Measurements from ENCODE around the gene IPO9. TPM values are rescaled to one million over a fixed set of nuclear protein-coding genes. Genes with fewer than 3 reads are reported as not detected.

Gene IPO9
- total RNA-seq (2014; rRNA removed; shearing (Covaris generic)), result 19.5 and 25.9 TPM in 2 replicates

- H3K36me3 ChIP-seq, result peaks cover 12% of the 10 kb centered on the region
- H3K4me3 ChIP-seq, result peak within 1 kb of the TSS; percentile 95
- H3K9me3 ChIP-seq (replicated peaks), result no peaks in the 10 kb centered on the region
- peak within 1 kb of the TSS; percentile 86 for H3K27ac ChIP-seq
- peaks cover 18% of the 10 kb centered on the region for H3K4me1 ChIP-seq (replicated peaks)
- H3K27me3 ChIP-seq (replicated peaks), result no peaks in the 10 kb centered on the region
- peak; percentile 91 to 94 for DNase-seq (ENCODE audit: low read depth in 1 of 2, low spot score in 2 of 2)
Observed at GRCh38 chr1:201828820-201829774, at the start of gene IPO9. Gene IPO9, plus strand, starts transcription at chr1:201829157. Its CDS starts 53 bp downstream, at chr1:201829210.

GRCh38 chr1:201779351-201779880 is 49.5 kb upstream of the IPO9 start:
- Histone ChIP-seq H3K9me3 (replicated peaks) (no peaks in the 10 kb centered on the region), H3K4me3 (no peak overlapping the region), H3K4me1 (replicated peaks) (peaks cover 21% of the 10 kb centered on the region), H3K27ac (no peak overlapping the region), H3K27me3 (replicated peaks) (no peaks in the 10 kb centered on the region), H3K36me3 (peaks cover 31% of the 10 kb centered on the region)
- no peak for DNase-seq (ENCODE audit: low read depth in 1 of 2, low spot score in 2 of 2)

- Histone ChIP-seq H3K4me1 (replicated peaks) (peaks cover 10% of the 10 kb centered on the region), H3K9me3 (replicated peaks) (no peaks in the 10 kb centered on the region), H3K4me3 (no peak overlapping the region), H3K36me3 (peaks cover 34% of the 10 kb centered on the region), H3K27me3 (replicated peaks) (no peaks in the 10 kb centered on the region), H3K27ac (no peak overlapping the region)
- DNase-seq (ENCODE audit: low read depth in 1 of 2, low spot score in 2 of 2), result no peak
Observed at GRCh38 chr1:201780952-201781351, 48.0 kb upstream of the IPO9 start.

GRCh38 chr1:201781437-201781836 is 47.5 kb upstream of the IPO9 start:
- no peak for DNase-seq (ENCODE audit: low read depth in 1 of 2, low spot score in 2 of 2)
- Histone ChIP-seq H3K27me3 (replicated peaks) (no peaks in the 10 kb centered on the region), H3K36me3 (peaks cover 38% of the 10 kb centered on the region), H3K4me1 (replicated peaks) (peaks cover 10% of the 10 kb centered on the region), H3K27ac (no peak overlapping the region), H3K9me3 (replicated peaks) (no peaks in the 10 kb centered on the region), H3K4me3 (no peak overlapping the region)

- DNase-seq (ENCODE audit: low read depth in 1 of 2, low spot score in 2 of 2), result no peak
- H3K27ac ChIP-seq, result no peak overlapping the region
- no peaks in the 10 kb centered on the region for H3K9me3 ChIP-seq (replicated peaks)
- no peak overlapping the region for H3K4me3 ChIP-seq
- no peaks in the 10 kb centered on the region for H3K27me3 ChIP-seq (replicated peaks)
- H3K36me3 ChIP-seq, result peaks cover 47% of the 10 kb centered on the region
- peaks cover 14% of the 10 kb centered on the region for H3K4me1 ChIP-seq (replicated peaks)
Observed at GRCh38 chr1:201782353-201782752, 46.6 kb upstream of the IPO9 start.

GRCh38 chr1:201783058-201783457 is 45.9 kb upstream of the IPO9 start:
- Histone ChIP-seq H3K27me3 (replicated peaks) (no peaks in the 10 kb centered on the region), H3K9me3 (replicated peaks) (no peaks in the 10 kb centered on the region), H3K4me3 (no peak overlapping the region), H3K36me3 (peaks cover 47% of the 10 kb centered on the region), H3K27ac (no peak overlapping the region), H3K4me1 (replicated peaks) (peaks cover 14% of the 10 kb centered on the region)
- DNase-seq (ENCODE audit: low read depth in 1 of 2, low spot score in 2 of 2), result no peak

GRCh38 chr1:201783572-201783971 is 45.4 kb upstream of the IPO9 start:
- peaks cover 14% of the 10 kb centered on the region for H3K4me1 ChIP-seq (replicated peaks)
- H3K36me3 ChIP-seq, result peaks cover 52% of the 10 kb centered on the region
- no peaks in the 10 kb centered on the region for H3K27me3 ChIP-seq (replicated peaks)
- H3K4me3 ChIP-seq, result no peak overlapping the region
- DNase-seq (ENCODE audit: low read depth in 1 of 2, low spot score in 2 of 2), result no peak
- no peak overlapping the region for H3K27ac ChIP-seq
- H3K9me3 ChIP-seq (replicated peaks), result no peaks in the 10 kb centered on the region

- DNase-seq (ENCODE audit: low read depth in 1 of 2, low spot score in 2 of 2), result no peak
- Histone ChIP-seq H3K36me3 (peaks cover 67% of the 10 kb centered on the region), H3K4me1 (replicated peaks) (peaks cover 24% of the 10 kb centered on the region), H3K27me3 (replicated peaks) (no peaks in the 10 kb centered on the region), H3K9me3 (replicated peaks) (no peaks in the 10 kb centered on the region), H3K27ac (no peak overlapping the region), H3K4me3 (no peak overlapping the region)
Observed at GRCh38 chr1:201785291-201785690, 43.7 kb upstream of the IPO9 start.

- Histone ChIP-seq H3K27ac (no peak overlapping the region), H3K4me3 (no peak overlapping the region), H3K9me3 (replicated peaks) (no peaks in the 10 kb centered on the region), H3K4me1 (replicated peaks) (peaks cover 29% of the 10 kb centered on the region), H3K36me3 (peaks cover 70% of the 10 kb centered on the region), H3K27me3 (replicated peaks) (no peaks in the 10 kb centered on the region)
- no peak for DNase-seq (ENCODE audit: low read depth in 1 of 2, low spot score in 2 of 2)
Observed at GRCh38 chr1:201786824-201787223, 42.1 kb upstream of the IPO9 start.

GRCh38 chr1:201788296-201788695 is 40.7 kb upstream of the IPO9 start:
- DNase-seq (ENCODE audit: low read depth in 1 of 2, low spot score in 2 of 2), result no peak
- no peak overlapping the region for H3K27ac ChIP-seq
- no peaks in the 10 kb centered on the region for H3K27me3 ChIP-seq (replicated peaks)
- no peak overlapping the region for H3K4me3 ChIP-seq
- peaks cover 55% of the 10 kb centered on the region for H3K36me3 ChIP-seq
- peaks cover 40% of the 10 kb centered on the region for H3K4me1 ChIP-seq (replicated peaks)
- no peaks in the 10 kb centered on the region for H3K9me3 ChIP-seq (replicated peaks)

- Histone ChIP-seq H3K9me3 (replicated peaks) (no peaks in the 10 kb centered on the region), H3K27ac (no peak overlapping the region), H3K4me3 (no peak overlapping the region), H3K4me1 (replicated peaks) (peaks cover 40% of the 10 kb centered on the region), H3K36me3 (peaks cover 53% of the 10 kb centered on the region), H3K27me3 (replicated peaks) (no peaks in the 10 kb centered on the region)
- DNase-seq (ENCODE audit: low read depth in 1 of 2, low spot score in 2 of 2), result no peak
Observed at GRCh38 chr1:201789245-201789644, 39.7 kb upstream of the IPO9 start.

- H3K4me1 ChIP-seq (replicated peaks), result peaks cover 40% of the 10 kb centered on the region
- 0 out of 2 replicates have a peak overlapping the region, but pooled peaks have one; percentile 24 for H3K27ac ChIP-seq
- peaks cover 61% of the 10 kb centered on the region for H3K36me3 ChIP-seq
- no peaks in the 10 kb centered on the region for H3K9me3 ChIP-seq (replicated peaks)
- no peaks in the 10 kb centered on the region for H3K27me3 ChIP-seq (replicated peaks)
- no peak for DNase-seq (ENCODE audit: low read depth in 1 of 2, low spot score in 2 of 2)
- no peak overlapping the region for H3K4me3 ChIP-seq
Observed at GRCh38 chr1:201790261-201790660, 38.7 kb upstream of the IPO9 start.

- Histone ChIP-seq H3K27me3 (replicated peaks) (no peaks in the 10 kb centered on the region), H3K27ac (no peak overlapping the region), H3K4me1 (replicated peaks) (peaks cover 40% of the 10 kb centered on the region), H3K36me3 (peaks cover 63% of the 10 kb centered on the region), H3K9me3 (replicated peaks) (no peaks in the 10 kb centered on the region), H3K4me3 (no peak overlapping the region)
- no peak for DNase-seq (ENCODE audit: low read depth in 1 of 2, low spot score in 2 of 2)
Observed at GRCh38 chr1:201791051-201791778, 37.7 kb upstream of the IPO9 start.

GRCh38 chr1:201791779-201792173 is 37.2 kb upstream of the IPO9 start:
- peaks cover 38% of the 10 kb centered on the region for H3K4me1 ChIP-seq (replicated peaks)
- peaks cover 57% of the 10 kb centered on the region for H3K36me3 ChIP-seq
- H3K4me3 ChIP-seq, result no peak overlapping the region

More at GRCh38 chr1:201791779-201792173, 37.2 kb upstream of the IPO9 start:
- H3K27me3 ChIP-seq (replicated peaks), result no peaks in the 10 kb centered on the region
- H3K9me3 ChIP-seq (replicated peaks), result no peaks in the 10 kb centered on the region
- no peak overlapping the region for H3K27ac ChIP-seq
- DNase-seq (ENCODE audit: low read depth in 1 of 2, low spot score in 2 of 2), result peak in 1 of 2 experiments; percentile 24

Data from SJSA1 (cell line).